Panc1 (cell line): ENCODE measurements around the gene ACOT12.

Experiments
- POLR2AphosphoS5 ChIP-seq: IDR thresholded peaks from 2 replicates; pipeline ENCODE4 v1.6.1; 2012; ENCODE audit warnings: mild to moderate bottlenecking, low read depth, low read length, moderate library complexity
- TF ChIP-seq, protein P1 (sequence below): fragments of 450-650 bp; IDR thresholded peaks from 2 replicates; pipeline ENCODE4 v1.5.1; 2017; ENCODE audit warnings: mild to moderate bottlenecking

DNA sequence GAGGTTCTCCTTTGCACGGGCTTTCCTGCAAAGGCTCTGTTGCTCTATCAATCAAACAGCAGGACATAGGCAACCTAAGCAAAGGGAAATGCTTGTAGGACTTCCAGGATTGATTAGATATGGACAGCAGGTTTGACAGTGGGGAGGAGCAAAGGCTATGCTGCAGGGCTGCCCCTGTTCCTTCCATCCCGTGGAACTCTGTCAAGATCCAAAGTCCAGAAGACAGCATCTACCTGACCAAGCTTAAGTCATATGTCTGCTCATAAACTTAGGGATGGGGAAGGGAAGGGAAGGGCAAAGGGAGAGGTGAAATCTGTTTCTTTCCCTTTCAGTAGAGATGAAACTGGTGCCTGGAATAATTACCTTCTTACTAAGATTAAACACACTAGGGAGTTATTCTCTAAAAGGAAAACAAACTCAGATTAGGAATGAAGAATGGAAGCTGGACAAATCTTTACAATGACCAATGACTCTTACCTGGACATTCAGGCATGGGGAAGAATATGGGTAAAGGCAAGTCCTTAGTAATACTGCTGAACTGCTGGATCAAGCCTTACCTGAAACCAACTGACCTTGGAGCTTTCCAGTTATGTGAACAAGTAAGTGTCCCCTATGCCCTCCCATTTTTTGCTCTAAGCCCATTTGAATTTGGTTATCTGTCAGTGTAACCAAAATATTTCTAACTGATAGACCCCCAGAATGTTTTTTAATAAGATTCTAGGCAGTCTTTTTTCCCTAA, 8.4 kb upstream of the ACOT12 start:
- TF ChIP-seq POLR2AphosphoS5 = no peak
- TF ChIP-seq, protein P1, sequence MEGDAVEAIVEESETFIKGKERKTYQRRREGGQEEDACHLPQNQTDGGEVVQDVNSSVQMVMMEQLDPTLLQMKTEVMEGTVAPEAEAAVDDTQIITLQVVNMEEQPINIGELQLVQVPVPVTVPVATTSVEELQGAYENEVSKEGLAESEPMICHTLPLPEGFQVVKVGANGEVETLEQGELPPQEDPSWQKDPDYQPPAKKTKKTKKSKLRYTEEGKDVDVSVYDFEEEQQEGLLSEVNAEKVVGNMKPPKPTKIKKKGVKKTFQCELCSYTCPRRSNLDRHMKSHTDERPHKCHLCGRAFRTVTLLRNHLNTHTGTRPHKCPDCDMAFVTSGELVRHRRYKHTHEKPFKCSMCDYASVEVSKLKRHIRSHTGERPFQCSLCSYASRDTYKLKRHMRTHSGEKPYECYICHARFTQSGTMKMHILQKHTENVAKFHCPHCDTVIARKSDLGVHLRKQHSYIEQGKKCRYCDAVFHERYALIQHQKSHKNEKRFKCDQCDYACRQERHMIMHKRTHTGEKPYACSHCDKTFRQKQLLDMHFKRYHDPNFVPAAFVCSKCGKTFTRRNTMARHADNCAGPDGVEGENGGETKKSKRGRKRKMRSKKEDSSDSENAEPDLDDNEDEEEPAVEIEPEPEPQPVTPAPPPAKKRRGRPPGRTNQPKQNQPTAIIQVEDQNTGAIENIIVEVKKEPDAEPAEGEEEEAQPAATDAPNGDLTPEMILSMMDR = no peak
